Measurements from ENCODE around the gene LNP1.

The LNP1 gene

DNA sequence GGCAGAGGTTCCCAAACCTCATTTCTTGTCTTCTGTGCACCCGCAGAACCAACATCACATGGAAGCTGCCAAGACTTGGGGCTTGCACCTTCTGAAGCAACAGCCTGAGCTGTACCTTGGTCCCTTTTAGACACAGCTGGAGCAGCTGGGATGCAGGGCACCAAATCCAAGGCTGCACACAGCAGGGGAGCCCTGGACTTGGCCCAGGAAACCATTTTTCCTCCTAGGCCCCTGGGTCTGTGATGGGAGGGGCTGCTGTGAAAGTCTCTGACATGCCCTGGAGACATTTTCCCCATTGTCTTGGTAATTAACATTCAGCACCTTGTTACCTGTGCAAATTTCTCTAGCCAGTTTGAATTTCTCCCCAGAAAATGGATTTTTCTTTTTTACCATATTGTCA, 57.5 kb downstream of the LNP1 start:
- ChIA-PET CTCF (interaction anchor here (4.1 kb wide), 1 partner anchor 131 kb away, joined by 38 read pairs; no protein-coding TSS in a partner anchor), POLR2A (no interaction called here)
- no peak overlapping the region for H3K4me3 ChIP-seq (ENCODE audit: low read depth, low read length)
- TF ChIP-seq, protein P1, sequence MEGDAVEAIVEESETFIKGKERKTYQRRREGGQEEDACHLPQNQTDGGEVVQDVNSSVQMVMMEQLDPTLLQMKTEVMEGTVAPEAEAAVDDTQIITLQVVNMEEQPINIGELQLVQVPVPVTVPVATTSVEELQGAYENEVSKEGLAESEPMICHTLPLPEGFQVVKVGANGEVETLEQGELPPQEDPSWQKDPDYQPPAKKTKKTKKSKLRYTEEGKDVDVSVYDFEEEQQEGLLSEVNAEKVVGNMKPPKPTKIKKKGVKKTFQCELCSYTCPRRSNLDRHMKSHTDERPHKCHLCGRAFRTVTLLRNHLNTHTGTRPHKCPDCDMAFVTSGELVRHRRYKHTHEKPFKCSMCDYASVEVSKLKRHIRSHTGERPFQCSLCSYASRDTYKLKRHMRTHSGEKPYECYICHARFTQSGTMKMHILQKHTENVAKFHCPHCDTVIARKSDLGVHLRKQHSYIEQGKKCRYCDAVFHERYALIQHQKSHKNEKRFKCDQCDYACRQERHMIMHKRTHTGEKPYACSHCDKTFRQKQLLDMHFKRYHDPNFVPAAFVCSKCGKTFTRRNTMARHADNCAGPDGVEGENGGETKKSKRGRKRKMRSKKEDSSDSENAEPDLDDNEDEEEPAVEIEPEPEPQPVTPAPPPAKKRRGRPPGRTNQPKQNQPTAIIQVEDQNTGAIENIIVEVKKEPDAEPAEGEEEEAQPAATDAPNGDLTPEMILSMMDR (IDR thresholded peaks at IDR 0.05; ENCODE audit: insufficient read depth, low read length, missing control alignments) = no peak
- no peak for DNase-seq (ENCODE audit: low read depth, low spot score)

GRCh38 chr3:100463002-100463401, 61.7 kb downstream of the LNP1 start:
- no peak overlapping the region for H3K4me3 ChIP-seq (ENCODE audit: low read depth, low read length)
- ChIA-PET CTCF (interaction anchor here (0.6 to 11.1 kb wide), 52 partner anchors 13 to 919 kb away, joined by 3 to 406 read pairs (median 5); partner anchors contain the start of gene TMEM45A), POLR2A (interaction anchor here (0.7 to 1.1 kb wide), 5 partner anchors 29 to 200 kb away, joined by 3 to 5 read pairs (median 4); partner anchors contain the start of genes LNP1, TMEM45A and TOMM70)
- TF ChIP-seq, protein P1 (IDR thresholded peaks at IDR 0.05; ENCODE audit: insufficient read depth, low read length, missing control alignments) = peak; percentile 66
- DNase-seq (ENCODE audit: low read depth, low spot score) = peak; percentile 12

GRCh38 chr3:100463646-100464155, 62.4 kb downstream of the LNP1 start:
- no peak for DNase-seq (ENCODE audit: low read depth, low spot score)
- H3K4me3 ChIP-seq (ENCODE audit: low read depth, low read length) = no peak overlapping the region
- CTCF ChIA-PET = interaction anchor here (0.8 to 11.1 kb wide), 33 partner anchors 13 to 632 kb away, joined by 3 to 406 read pairs (median 5); partner anchors contain the start of gene TMEM45A
- POLR2A ChIA-PET = interaction anchor here (0.8 to 1.1 kb wide), 2 partner anchors 62 to 128 kb away, joined by 3 read pairs; partner anchors contain the start of gene LNP1
- TF ChIP-seq, protein P1 (IDR thresholded peaks at IDR 0.05; ENCODE audit: insufficient read depth, low read length, missing control alignments) = no peak

DNA sequence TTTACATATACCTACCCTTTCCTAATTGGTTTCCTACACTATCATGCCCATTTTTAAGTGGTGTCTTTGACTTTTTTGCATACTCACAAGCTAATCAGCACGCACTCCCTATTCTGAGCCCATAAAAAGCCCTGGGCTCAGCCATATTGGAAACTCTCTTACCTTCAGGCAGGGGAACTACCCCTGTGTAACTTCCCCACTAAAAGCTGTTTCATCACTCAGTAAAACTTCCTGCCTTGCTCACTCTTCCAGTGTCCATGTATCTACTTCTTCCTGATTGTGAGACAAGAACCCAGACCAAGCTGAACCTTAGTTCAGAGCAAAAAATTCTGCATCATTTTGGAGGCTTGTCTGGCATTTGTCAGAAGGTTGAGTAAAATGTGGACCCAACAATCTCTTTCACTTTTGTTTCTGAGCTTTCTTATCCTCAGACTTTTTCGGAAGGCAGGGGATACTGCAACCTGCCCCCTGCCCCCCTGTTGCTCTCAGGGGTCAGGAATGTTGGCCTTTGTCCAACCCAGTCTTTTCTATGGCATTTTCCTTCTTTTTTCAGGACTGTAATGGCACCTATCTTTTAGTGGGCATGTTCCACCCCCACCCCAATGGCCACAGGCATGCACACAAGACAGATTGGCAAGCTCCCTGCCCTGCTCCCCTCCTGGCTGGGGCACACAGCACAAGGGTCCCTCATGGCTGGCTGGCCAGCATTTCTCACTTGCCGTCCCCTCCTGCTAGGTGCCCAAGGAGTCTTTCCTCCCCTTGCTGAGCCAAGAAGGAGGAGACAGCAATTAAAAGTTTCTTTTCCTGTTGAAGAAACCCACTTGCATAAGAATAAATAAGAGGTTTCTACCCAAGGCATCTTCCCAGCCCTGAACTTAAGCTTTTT, 64.8 kb downstream of the LNP1 start:
- H3K4me3 ChIP-seq (ENCODE audit: low read depth, low read length) = no peak overlapping the region
- TF ChIP-seq, protein P1 (IDR thresholded peaks at IDR 0.05; ENCODE audit: insufficient read depth, low read length, missing control alignments) = no peak
- POLR2A ChIA-PET = no interaction called here
- DNase-seq (ENCODE audit: low read depth, low spot score) = no peak
- CTCF ChIA-PET = interaction anchor here (0.8 to 11.1 kb wide), 8 partner anchors 11 to 230 kb away, joined by 3 to 406 read pairs (median 4); no protein-coding TSS in a partner anchor

- H3K4me3 ChIP-seq (ENCODE audit: low read depth, low read length) = no peak overlapping the region
- CTCF ChIA-PET = interaction anchor here (1.5 to 11.1 kb wide), 2 partner anchors 124 to 136 kb away, joined by 3 to 406 read pairs; no protein-coding TSS in a partner anchor
- no peak for DNase-seq (ENCODE audit: low read depth, low spot score)
- TF ChIP-seq, protein P1 (IDR thresholded peaks at IDR 0.05; ENCODE audit: insufficient read depth, low read length, missing control alignments) = no peak
- POLR2A ChIA-PET = no interaction called here
Observed at GRCh38 chr3:100467133-100467532, 65.8 kb downstream of the LNP1 start.

- TF ChIP-seq, protein P1 (IDR thresholded peaks at IDR 0.05; ENCODE audit: insufficient read depth, low read length, missing control alignments) = no peak
- POLR2A ChIA-PET = no interaction called here
- DNase-seq (ENCODE audit: low read depth, low spot score) = no peak
- CTCF ChIA-PET = interaction anchor here (1.7 to 11.1 kb wide), 2 partner anchors 9 to 122 kb away, joined by 4 to 406 read pairs; no protein-coding TSS in a partner anchor
- H3K4me3 ChIP-seq (ENCODE audit: low read depth, low read length) = no peak overlapping the region
Observed at GRCh38 chr3:100468676-100469075, 67.3 kb downstream of the LNP1 start.

All from AG04449 (cell line).